HG02763 (cell line): ENCODE results near the gene CDH20.
A peak's percentile ranks its signal among the peaks of the same experiment; 100 is the strongest.

ENCODE experiments used
- ATAC-seq: cut with Tn5 transposase; IDR thresholded peaks from one replicate; pipeline ENCODE4 v1.9.1; 2021; ENCODE audit warnings: mild to moderate bottlenecking, moderate library complexity; ENCODE audit not compliant: unreplicated experiment

CDH20 gene

GRCh38 chr18:61333271-61333745 lies at the start of gene CDH20:
CDH20 (plus strand) TSS chr18:61333430.
- ATAC-seq, result no peak

- ATAC-seq, result no peak
These were observed 49.2 kb upstream of the CDH20 start for GRCh38 chr18:61284039-61284438.

GRCh38 chr18:61285777-61286176 lies 47.5 kb upstream of the CDH20 start:
- ATAC-seq, result no peak

GRCh38 chr18:61286867-61287266 lies 46.4 kb upstream of the CDH20 start:
- no peak for ATAC-seq

- ATAC-seq, result no peak
These were observed 42.6 kb upstream of the CDH20 start for GRCh38 chr18:61290616-61291015.

- no peak for ATAC-seq
These were observed 40.8 kb upstream of the CDH20 start for GRCh38 chr18:61292280-61293035.

- ATAC-seq, result no peak
These were observed 38.1 kb upstream of the CDH20 start for GRCh38 chr18:61295153-61295552.

- no peak for ATAC-seq
These were observed 25.2 kb upstream of the CDH20 start for GRCh38 chr18:61308004-61308403.

- ATAC-seq, result no peak
These were observed 24.3 kb upstream of the CDH20 start for GRCh38 chr18:61308795-61309393.

- peak; percentile 87 for ATAC-seq
These were observed 10.9 kb upstream of the CDH20 start for GRCh38 chr18:61322265-61322873.

- no peak for ATAC-seq
These were observed 9.3 kb upstream of the CDH20 start for GRCh38 chr18:61323951-61324350.

GRCh38 chr18:61326407-61326806 lies 6.8 kb upstream of the CDH20 start:
- no peak for ATAC-seq

- ATAC-seq, result no peak
These were observed 3.8 kb upstream of the CDH20 start for GRCh38 chr18:61329398-61329797.

- no peak for ATAC-seq
These were observed 2.2 kb upstream of the CDH20 start for GRCh38 chr18:61331051-61331450.

GRCh38 chr18:61333746-61334490 lies 688 bp downstream of the CDH20 start:
- no peak for ATAC-seq

- ATAC-seq, result no peak
These were observed 1.2 kb downstream of the CDH20 start for GRCh38 chr18:61334491-61334850.

GRCh38 chr18:61334951-61335683 lies 1.9 kb downstream of the CDH20 start:
- no peak for ATAC-seq

- ATAC-seq, result no peak
These were observed 2.7 kb downstream of the CDH20 start for GRCh38 chr18:61335684-61336555.

GRCh38 chr18:61336766-61337165 lies 3.5 kb downstream of the CDH20 start:
- no peak for ATAC-seq

- ATAC-seq, result no peak
These were observed 4.3 kb downstream of the CDH20 start for GRCh38 chr18:61337527-61337926.
